DND-41 (cell line): ENCODE results near the gene ZNF521.

ENCODE experiments used
- ATAC-seq: fragments of 200-7000 bp; cut with Tn5 transposase; 3 replicates; pipeline ENCODE4 v1.9.1; 2021; ENCODE audit warnings: low read depth; ENCODE audit not compliant: insufficient read depth
- DNase-seq: peaks from one replicate; pipeline ENCODE4 v3.0.0-alpha.2; 2020
- H2AFZ ChIP-seq: 2 replicates; pipeline ENCODE4 v1.6.0; 2012; ENCODE audit warnings: low read depth, low read length
- H3K27ac ChIP-seq: 2 replicates; pipeline ENCODE4 v1.5.1; 2012; ENCODE audit warnings: low read length, inconsistent platforms
- H3K27me3 ChIP-seq: fragments of 200-600 bp; sonication (generic); 2 replicates; pipeline ENCODE4 v1.6.0; 2012; ENCODE audit warnings: low read length, mild to moderate bottlenecking, inconsistent platforms; ENCODE audit not compliant: insufficient read depth, poor library complexity
- H3K36me3 ChIP-seq: 2 replicates; pipeline ENCODE4 v1.5.1; 2012; ENCODE audit warnings: low read length, inconsistent platforms; ENCODE audit not compliant: insufficient read depth
- H3K4me1 ChIP-seq: 2 replicates; pipeline ENCODE4 v1.5.1; 2012; ENCODE audit warnings: mild to moderate bottlenecking, low read length; ENCODE audit not compliant: insufficient read depth
- H3K4me2 ChIP-seq: 2 replicates; pipeline ENCODE4 v1.6.0; 2012; ENCODE audit warnings: mild to moderate bottlenecking, moderate library complexity, low read length, inconsistent platforms; ENCODE audit not compliant: insufficient read depth
- H3K4me3 ChIP-seq, 2 experiments: fragments of 200-600 bp in 1 of 2; shearing (Covaris generic) in 1 of 2; 2 replicates each; pipeline ENCODE4 v1.5.1; 2012 to 2016; ENCODE audit warnings: inconsistent platforms in 2 of 2, low read length in 2 of 2, mild to moderate bottlenecking in 2 of 2, low read depth in 1 of 2, moderate library complexity in 1 of 2
- H3K79me2 ChIP-seq: 2 replicates; pipeline ENCODE4 v1.6.0; 2012; ENCODE audit warnings: low read length, inconsistent platforms; ENCODE audit not compliant: insufficient read depth
- H3K9ac ChIP-seq: 2 replicates; pipeline ENCODE4 v1.6.0; 2012; ENCODE audit warnings: low read depth, mild to moderate bottlenecking, inconsistent platforms, low read length, moderate library complexity
- H3K9me3 ChIP-seq: 2 replicates; pipeline ENCODE4 v1.5.1; 2012; ENCODE audit warnings: low read length, moderate library complexity, mild to moderate bottlenecking, inconsistent platforms; ENCODE audit not compliant: insufficient read depth, severe bottlenecking
- H4K20me1 ChIP-seq: 2 replicates; pipeline ENCODE4 v1.6.0; 2012; ENCODE audit warnings: low read length; ENCODE audit not compliant: insufficient read depth
- EZH2 ChIP-seq: IDR thresholded peaks from 3 replicates; pipeline ENCODE4 v1.6.1; 2012; ENCODE audit warnings: borderline replicate concordance, low read depth, mild to moderate bottlenecking, moderate library complexity, low read length, inconsistent platforms; ENCODE audit not compliant: severe bottlenecking
- TF ChIP-seq, protein P1 (sequence below): IDR thresholded peaks from 2 replicates; pipeline ENCODE4 v1.5.1; 2012; ENCODE audit warnings: borderline replicate concordance, low read length, moderate library complexity, mild to moderate bottlenecking; ENCODE audit not compliant: poor library complexity, severe bottlenecking; ENCODE audit errors: extremely low read depth

ZNF521 gene

DNA sequence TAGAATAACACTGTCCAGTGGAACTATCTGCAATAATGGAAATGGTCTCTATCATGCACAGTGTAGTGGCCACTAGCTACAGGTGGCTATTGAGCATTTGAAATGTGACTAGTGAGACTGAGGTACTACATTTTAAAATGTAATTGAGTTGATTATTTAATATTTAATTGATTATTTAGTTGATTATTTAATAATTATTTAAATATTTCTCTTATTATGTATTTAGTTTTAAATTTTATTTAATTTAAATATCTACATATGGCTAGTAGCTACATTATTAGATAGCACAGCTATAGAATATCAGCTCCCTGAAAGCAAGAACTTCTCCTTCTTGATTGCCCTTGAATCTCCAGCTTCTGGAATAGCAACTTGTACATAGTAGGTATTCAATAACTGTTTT, 12.8 kb upstream of the ZNF521 start:
- DNase-seq: no peak
- H4K20me1 ChIP-seq: no peaks in the 10 kb centered on the region
- H3K4me1 ChIP-seq: no peaks in the 10 kb centered on the region
- H3K27ac ChIP-seq: no peak overlapping the region
- H3K79me2 ChIP-seq: no peaks in the 10 kb centered on the region
- H3K4me2 ChIP-seq: no peak overlapping the region
- TF ChIP-seq, protein P1, sequence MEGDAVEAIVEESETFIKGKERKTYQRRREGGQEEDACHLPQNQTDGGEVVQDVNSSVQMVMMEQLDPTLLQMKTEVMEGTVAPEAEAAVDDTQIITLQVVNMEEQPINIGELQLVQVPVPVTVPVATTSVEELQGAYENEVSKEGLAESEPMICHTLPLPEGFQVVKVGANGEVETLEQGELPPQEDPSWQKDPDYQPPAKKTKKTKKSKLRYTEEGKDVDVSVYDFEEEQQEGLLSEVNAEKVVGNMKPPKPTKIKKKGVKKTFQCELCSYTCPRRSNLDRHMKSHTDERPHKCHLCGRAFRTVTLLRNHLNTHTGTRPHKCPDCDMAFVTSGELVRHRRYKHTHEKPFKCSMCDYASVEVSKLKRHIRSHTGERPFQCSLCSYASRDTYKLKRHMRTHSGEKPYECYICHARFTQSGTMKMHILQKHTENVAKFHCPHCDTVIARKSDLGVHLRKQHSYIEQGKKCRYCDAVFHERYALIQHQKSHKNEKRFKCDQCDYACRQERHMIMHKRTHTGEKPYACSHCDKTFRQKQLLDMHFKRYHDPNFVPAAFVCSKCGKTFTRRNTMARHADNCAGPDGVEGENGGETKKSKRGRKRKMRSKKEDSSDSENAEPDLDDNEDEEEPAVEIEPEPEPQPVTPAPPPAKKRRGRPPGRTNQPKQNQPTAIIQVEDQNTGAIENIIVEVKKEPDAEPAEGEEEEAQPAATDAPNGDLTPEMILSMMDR: no peak
- no peak for TF ChIP-seq EZH2
- H2AFZ ChIP-seq: no peak overlapping the region
- H3K9me3 ChIP-seq: no peaks in the 10 kb centered on the region
- no peaks in the 10 kb centered on the region for H3K36me3 ChIP-seq
- no peak for ATAC-seq
- H3K27me3 ChIP-seq: peaks cover 5% of the 10 kb centered on the region
- no peak overlapping the region for H3K4me3 ChIP-seq
- H3K9ac ChIP-seq: no peak overlapping the region

DNA sequence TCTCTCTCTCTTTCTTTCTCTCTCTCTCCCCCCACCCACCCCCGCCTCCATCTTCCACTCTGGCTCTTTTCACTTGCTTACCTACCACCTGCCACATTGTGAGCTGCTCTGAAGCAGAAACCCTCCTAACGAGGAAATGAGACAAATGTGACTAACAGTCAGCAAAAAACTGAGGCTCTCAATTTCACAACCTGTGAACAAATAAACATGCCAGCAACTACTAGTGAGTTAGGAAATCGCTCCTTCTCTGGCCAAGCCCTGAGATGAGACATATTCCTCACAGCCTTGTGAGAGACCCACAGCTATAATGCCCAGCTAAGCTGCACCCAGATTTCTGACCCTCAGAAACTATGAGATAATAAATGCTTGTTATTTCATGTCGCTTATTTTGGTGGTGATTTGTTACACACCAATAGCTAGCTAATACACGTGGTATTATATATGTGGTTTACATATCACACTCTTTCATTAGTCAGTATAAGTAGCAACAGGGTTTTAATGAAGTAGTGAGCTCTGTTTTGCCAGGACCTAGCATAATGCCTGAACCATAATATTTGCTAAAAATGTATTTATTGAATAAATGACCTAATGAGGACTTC, 8.4 kb upstream of the ZNF521 start:
- ATAC-seq (no peak), DNase-seq (no peak)
- Histone ChIP-seq H3K36me3 (no peaks in the 10 kb centered on the region), H3K27ac (no peak overlapping the region), H3K4me1 (no peaks in the 10 kb centered on the region), H3K79me2 (no peaks in the 10 kb centered on the region), H3K4me2 (no peak overlapping the region), H3K4me3 (no peak overlapping the region), H2AFZ (no peak overlapping the region), H3K9me3 (no peaks in the 10 kb centered on the region), H3K9ac (no peak overlapping the region), H4K20me1 (no peaks in the 10 kb centered on the region), H3K27me3 (peaks cover 10% of the 10 kb centered on the region)
- no peak for TF ChIP-seq EZH2
- TF ChIP-seq, protein P1: no peak

DNA sequence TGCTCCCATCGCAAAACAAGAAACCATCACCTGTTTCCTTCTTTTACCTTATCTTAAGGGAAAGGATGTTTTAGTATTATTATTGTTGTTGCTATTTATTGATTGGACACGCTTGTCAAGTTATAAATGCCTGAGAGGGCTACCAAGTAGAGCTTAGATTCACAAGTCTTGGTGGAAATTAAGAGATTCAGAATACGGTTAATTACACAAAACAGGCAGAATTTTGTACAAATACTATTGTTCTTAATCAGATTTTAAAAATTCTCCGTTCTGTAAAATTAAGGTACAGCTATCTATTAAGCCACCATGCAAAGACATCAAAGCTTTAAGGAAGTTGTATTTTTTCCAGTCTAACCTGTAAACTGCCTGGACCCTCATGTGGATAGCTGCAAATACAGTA, 1.1 kb upstream of the ZNF521 start:
- no peaks in the 10 kb centered on the region for H3K36me3 ChIP-seq
- no peak overlapping the region for H3K4me2 ChIP-seq
- H3K4me3 ChIP-seq: no peak overlapping the region
- H3K27ac ChIP-seq: no peak overlapping the region
- H3K4me1 ChIP-seq: peaks cover 18% of the 10 kb centered on the region
- H3K9ac ChIP-seq: no peak overlapping the region
- no peak overlapping the region for H2AFZ ChIP-seq
- DNase-seq (no peak), ATAC-seq (no peak)
- no peaks in the 10 kb centered on the region for H3K79me2 ChIP-seq
- H3K27me3 ChIP-seq: peaks cover 40% of the 10 kb centered on the region
- no peak for TF ChIP-seq EZH2
- TF ChIP-seq, protein P1: no peak
- no peaks in the 10 kb centered on the region for H4K20me1 ChIP-seq
- no peaks in the 10 kb centered on the region for H3K9me3 ChIP-seq
